ENCODE results near the gene ANKS1B. TPM values are rescaled to one million over a fixed set of nuclear protein-coding genes. Genes with fewer than 3 reads are reported as not detected.

ANKS1B gene
- total RNA-seq, 4 donors from 2014 or later: 4.9 to 15.4 (median 9.4) TPM

- 71% methylated on average over 12 of the region's 12 CpGs for WGBS
- DNase-seq (ENCODE audit: low spot score in 2 of 2): no peak
- H3K4me1 ChIP-seq: peaks cover 11% of the 10 kb centered on the region
These were observed 1243.0 kb downstream of the ANKS1B start for GRCh38 chr12:98741556-98742265.

GRCh38 chr12:98741196-98741555 lies 1243.6 kb downstream of the ANKS1B start:
- Histone ChIP-seq H3K27me3 (peaks cover 5% of the 10 kb centered on the region), H3K27ac (no peak overlapping the region), H3K4me3 (no peak overlapping the region), H3K4me1 (peaks cover 9% of the 10 kb centered on the region), H3K9me3 (no peaks in the 10 kb centered on the region), H3K36me3 (peaks cover 3% of the 10 kb centered on the region)
- no peak for TF ChIP-seq EP300 (IDR thresholded peaks at IDR 0.05)
- TF ChIP-seq CTCF (IDR thresholded peaks at IDR 0.05): no peak
- DNase-seq (ENCODE audit: low spot score in 2 of 2): no peak
- WGBS: 90% methylated on average over 4 of the region's 4 CpGs

More at GRCh38 chr12:98741556-98742265, 1243.0 kb downstream of the ANKS1B start:
- no peak overlapping the region for H3K4me3 ChIP-seq
- TF ChIP-seq EP300 (IDR thresholded peaks at IDR 0.05) (no peak), POLR2AphosphoS5 (IDR thresholded peaks at IDR 0.05) (no peak), CTCF (IDR thresholded peaks at IDR 0.05) (no peak), POLR2A (IDR thresholded peaks at IDR 0.05) (no peak)
- H3K27ac ChIP-seq: no peak overlapping the region
- H3K27me3 ChIP-seq: peaks cover 9% of the 10 kb centered on the region
- no peaks in the 10 kb centered on the region for H3K9me3 ChIP-seq
- H3K36me3 ChIP-seq: no peaks in the 10 kb centered on the region

GRCh38 chr12:98740751-98741150 lies 1244.0 kb downstream of the ANKS1B start:
- H3K9me3 ChIP-seq: no peaks in the 10 kb centered on the region
- peaks cover 1% of the 10 kb centered on the region for H3K27me3 ChIP-seq
- TF ChIP-seq POLR2A (IDR thresholded peaks at IDR 0.05): no peak
- TF ChIP-seq POLR2AphosphoS5 (IDR thresholded peaks at IDR 0.05): no peak
- no peak for TF ChIP-seq EP300 (IDR thresholded peaks at IDR 0.05)
- no peak for TF ChIP-seq CTCF (IDR thresholded peaks at IDR 0.05)
- WGBS: 81% methylated on average over 1 of the region's 1 CpG
- H3K4me1 ChIP-seq: peaks cover 4% of the 10 kb centered on the region
- peaks cover 3% of the 10 kb centered on the region for H3K36me3 ChIP-seq
- no peak overlapping the region for H3K27ac ChIP-seq
- no peak overlapping the region for H3K4me3 ChIP-seq
- no peak for DNase-seq (ENCODE audit: low spot score in 2 of 2)

GRCh38 chr12:98738539-98738938 lies 1246.2 kb downstream of the ANKS1B start:
- Histone ChIP-seq H3K9me3 (no peaks in the 10 kb centered on the region), H3K36me3 (peaks cover 4% of the 10 kb centered on the region), H3K27ac (no peak overlapping the region), H3K4me1 (no peaks in the 10 kb centered on the region), H3K27me3 (no peaks in the 10 kb centered on the region), H3K4me3 (no peak overlapping the region)
- no peak for DNase-seq (ENCODE audit: low spot score in 2 of 2)
- no peak for TF ChIP-seq POLR2A (IDR thresholded peaks at IDR 0.05)
- no peak for TF ChIP-seq CTCF (IDR thresholded peaks at IDR 0.05)
- no peak for TF ChIP-seq EP300 (IDR thresholded peaks at IDR 0.05)
- no peak for TF ChIP-seq POLR2AphosphoS5 (IDR thresholded peaks at IDR 0.05)
- 87% methylated on average over 2 of the region's 2 CpGs for WGBS

- Histone ChIP-seq H3K36me3 (peaks cover 10% of the 10 kb centered on the region), H3K27ac (no peak overlapping the region), H3K4me3 (no peak overlapping the region), H3K9me3 (no peaks in the 10 kb centered on the region), H3K4me1 (no peaks in the 10 kb centered on the region), H3K27me3 (no peaks in the 10 kb centered on the region)
- WGBS: 79% methylated on average over 3 of the region's 3 CpGs
- no peak for DNase-seq (ENCODE audit: low spot score in 2 of 2)
- TF ChIP-seq POLR2AphosphoS5 (IDR thresholded peaks at IDR 0.05) (no peak), POLR2A (IDR thresholded peaks at IDR 0.05) (no peak), CTCF (IDR thresholded peaks at IDR 0.05) (no peak), EP300 (IDR thresholded peaks at IDR 0.05) (no peak)
These were observed 1246.7 kb downstream of the ANKS1B start for GRCh38 chr12:98738002-98738401.

Measured in suprapubic skin (tissue), 4 donors.